ENCODE measurements around the gene IFI27L1.

DNA sequence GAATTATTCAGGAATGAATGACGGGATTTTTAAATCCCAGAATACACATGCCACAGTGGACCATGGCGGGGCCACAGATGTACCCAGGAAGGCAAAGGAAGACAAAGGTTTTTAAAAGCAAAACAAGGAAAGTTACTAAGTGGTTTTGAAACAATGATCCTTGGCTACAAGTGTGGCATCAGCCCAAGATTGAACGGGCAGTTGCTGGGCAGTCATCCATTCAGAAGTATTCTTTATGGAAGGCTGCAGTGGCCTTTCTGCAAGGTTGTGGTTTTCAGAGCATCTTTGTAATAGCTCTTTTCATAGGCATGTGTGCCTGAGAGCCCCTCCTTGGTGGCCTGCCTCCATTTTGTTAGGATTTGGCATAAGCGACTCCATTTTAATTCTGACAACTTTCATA lies 16.0 kb downstream of the IFI27L1 start:
- TF ChIP-seq EZH2 (IDR thresholded peaks at IDR 0.05; ENCODE audit: borderline replicate concordance, low read depth, low read length, severe bottlenecking) = no peak
- TF ChIP-seq, protein P1, sequence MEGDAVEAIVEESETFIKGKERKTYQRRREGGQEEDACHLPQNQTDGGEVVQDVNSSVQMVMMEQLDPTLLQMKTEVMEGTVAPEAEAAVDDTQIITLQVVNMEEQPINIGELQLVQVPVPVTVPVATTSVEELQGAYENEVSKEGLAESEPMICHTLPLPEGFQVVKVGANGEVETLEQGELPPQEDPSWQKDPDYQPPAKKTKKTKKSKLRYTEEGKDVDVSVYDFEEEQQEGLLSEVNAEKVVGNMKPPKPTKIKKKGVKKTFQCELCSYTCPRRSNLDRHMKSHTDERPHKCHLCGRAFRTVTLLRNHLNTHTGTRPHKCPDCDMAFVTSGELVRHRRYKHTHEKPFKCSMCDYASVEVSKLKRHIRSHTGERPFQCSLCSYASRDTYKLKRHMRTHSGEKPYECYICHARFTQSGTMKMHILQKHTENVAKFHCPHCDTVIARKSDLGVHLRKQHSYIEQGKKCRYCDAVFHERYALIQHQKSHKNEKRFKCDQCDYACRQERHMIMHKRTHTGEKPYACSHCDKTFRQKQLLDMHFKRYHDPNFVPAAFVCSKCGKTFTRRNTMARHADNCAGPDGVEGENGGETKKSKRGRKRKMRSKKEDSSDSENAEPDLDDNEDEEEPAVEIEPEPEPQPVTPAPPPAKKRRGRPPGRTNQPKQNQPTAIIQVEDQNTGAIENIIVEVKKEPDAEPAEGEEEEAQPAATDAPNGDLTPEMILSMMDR (IDR thresholded peaks at IDR 0.05; ENCODE audit: extremely low read depth in 1 of 2, insufficient read depth in 1 of 2, low read depth in 1 of 2, low read length in 2 of 2) = no peak

Measured in endothelial cell of umbilical vein (primary cell).